SK-N-SH (cell line): Measurements from ENCODE around the gene FXR2. TPM values are rescaled to one million over a fixed set of nuclear protein-coding genes. Genes with fewer than 3 reads are reported as not detected.
A peak's percentile ranks its signal among the peaks of the same experiment; 100 is the strongest.

Source experiments
- CTCF ChIA-PET: fragments of 300-600, 350-600 bp; formaldehyde crosslinking; extraction: SDS; loops from one replicate; lab custom pipeline; 2021; lab: Yijun Ruan, JAX
- POLR2A ChIA-PET: fragments of 350-600 bp; sonication (Branson Sonifier 250); formaldehyde crosslinking; extraction: SDS; loops from one replicate; lab custom pipeline; 2020; ENCODE audit warnings: antibody characterized with exemption, inconsistent platforms; lab: Yijun Ruan, JAX
- DNase-seq: peaks from one replicate; pipeline ENCODE4 v3.0.0; 2012
- H2AFZ ChIP-seq: fragments of 200-600 bp; sonication (generic); 2 replicates; pipeline ENCODE4 v1.8.1; 2016; ENCODE audit warnings: antibody characterized with exemption, mild to moderate bottlenecking, low read depth
- H3F3A ChIP-seq: fragments of 200-600 bp; sonication (generic); replicated peaks from 2 replicates; pipeline ENCODE3; 2016; ENCODE audit warnings: antibody characterized with exemption, mild to moderate bottlenecking; ENCODE audit not compliant: insufficient read depth
- H3K27ac ChIP-seq, 2 experiments: fragments of 200-500 bp in 1 of 2; fragments of 200-600 bp in 1 of 2; sonication (Bioruptor generic) in 1 of 2; sonication (generic), shearing (Covaris generic) in 1 of 2; 2 replicates each; pipeline versions ENCODE4 v1.5.1 to v1.6.1; 2014 to 2016; ENCODE audit warnings: low read depth in 2 of 2, inconsistent platforms in 1 of 2, low read length in 1 of 2, mild to moderate bottlenecking in 1 of 2, mixed read lengths in 1 of 2
- H3K27me3 ChIP-seq: fragments of 200-600 bp; sonication (generic), shearing (Covaris generic); 2 replicates; pipeline ENCODE4 v1.6.1; 2016; ENCODE audit warnings: mixed run types; ENCODE audit not compliant: insufficient read depth
- H3K36me3 ChIP-seq, 2 experiments: fragments of 200-500 bp in 1 of 2; fragments of 200-600 bp in 1 of 2; sonication (Bioruptor generic) in 1 of 2; sonication (generic) in 1 of 2; replicated peaks in 1 of 2; 2 replicates each; pipeline versions ENCODE3 to v1.5.1; 2014 to 2016; ENCODE audit warnings: low read length in 1 of 2, mild to moderate bottlenecking in 1 of 2; ENCODE audit not compliant: insufficient read depth in 2 of 2, control insufficient read depth in 1 of 2
- H3K4me1 ChIP-seq, 2 experiments: fragments of 200-500 bp in 1 of 2; fragments of 200-600 bp in 1 of 2; sonication (Bioruptor generic) in 1 of 2; sonication (generic), shearing (Covaris generic) in 1 of 2; 2 replicates each; pipeline versions ENCODE4 v1.5.1 to v1.6.1; 2014 to 2016; ENCODE audit warnings: low read depth in 1 of 2, low read length in 1 of 2, mixed run types in 1 of 2; ENCODE audit not compliant: insufficient read depth in 2 of 2, control insufficient read depth in 1 of 2
- H3K4me2 ChIP-seq: fragments of 200-600 bp; sonication (generic), shearing (Covaris generic); 2 replicates; pipeline ENCODE4 v1.6.1; 2017; ENCODE audit warnings: mixed run types
- H3K4me3 ChIP-seq, 2 experiments: fragments of 200-500 bp in 1 of 2; fragments of 200-600 bp in 1 of 2; sonication (Bioruptor generic) in 1 of 2; sonication (generic), shearing (Covaris generic) in 1 of 2; 2 replicates each; pipeline versions ENCODE4 v1.5.1 to v1.8.1; 2014 to 2016; ENCODE audit warnings: low read depth in 2 of 2, inconsistent platforms in 1 of 2, low read length in 1 of 2, mild to moderate bottlenecking in 1 of 2, mixed read lengths in 1 of 2, moderate library complexity in 1 of 2
- H3K79me2 ChIP-seq: fragments of 200-600 bp; sonication (generic); 2 replicates; pipeline ENCODE4 v1.8.1; 2017; ENCODE audit warnings: mild to moderate bottlenecking; ENCODE audit not compliant: insufficient read depth
- H3K9ac ChIP-seq: fragments of 200-600 bp; sonication (generic); 2 replicates; pipeline ENCODE4 v1.6.1; 2017; ENCODE audit warnings: mixed run types
- H3K9me2 ChIP-seq: fragments of 200-600 bp; sonication (generic); 2 replicates; pipeline ENCODE4 v1.6.1; 2017; ENCODE audit warnings: mixed run types
- H3K9me3 ChIP-seq: fragments of 200-600 bp; sonication (generic); 2 replicates; pipeline ENCODE4 v1.6.1; 2017; ENCODE audit warnings: mixed run types, mild to moderate bottlenecking, moderate library complexity
- H4K20me1 ChIP-seq: fragments of 200-600 bp; sonication (generic); 2 replicates; pipeline ENCODE4 v1.6.1; 2017; ENCODE audit warnings: mild to moderate bottlenecking, mixed run types; ENCODE audit not compliant: insufficient read depth
- GABPA ChIP-seq: IDR thresholded peaks from 2 replicates; pipeline ENCODE4 v1.4.0; 2012; ENCODE audit warnings: low read depth, mild to moderate bottlenecking
- MAX ChIP-seq: IDR thresholded peaks from 2 replicates; pipeline ENCODE4 v1.4.0; 2012; ENCODE audit warnings: low read depth
- NFIC ChIP-seq: IDR thresholded peaks from 2 replicates; pipeline ENCODE4 v1.4.0; 2012; ENCODE audit warnings: borderline replicate concordance
- NRF1 ChIP-seq: IDR thresholded peaks from 2 replicates; pipeline ENCODE4 v1.6.1; 2012; ENCODE audit warnings: low read depth, mild to moderate bottlenecking, low read length
- POLR2AphosphoS5 ChIP-seq: IDR thresholded peaks from 2 replicates; pipeline ENCODE4 v1.6.1; 2012; ENCODE audit warnings: low read depth, low read length
- RAD21 ChIP-seq: IDR thresholded peaks from 2 replicates; pipeline ENCODE4 v1.6.1; 2012; ENCODE audit warnings: mild to moderate bottlenecking, low read length
- RCOR1 ChIP-seq: fragments of 150-350 bp; IDR thresholded peaks from 2 replicates; pipeline ENCODE4 v1.6.1; 2017; ENCODE audit warnings: antibody characterized with exemption, low read length
- SMC3 ChIP-seq: IDR thresholded peaks from 2 replicates; pipeline ENCODE4 v1.6.1; 2012; ENCODE audit warnings: low read depth, low read length, improper control_type of control experiment
- YY1 ChIP-seq: IDR thresholded peaks from 2 replicates; pipeline ENCODE4 v1.4.0; 2012; ENCODE audit warnings: low read depth, mild to moderate bottlenecking
- ZBTB33 ChIP-seq: IDR thresholded peaks from 2 replicates; pipeline ENCODE4 v1.4.0; 2012; ENCODE audit warnings: low read depth, borderline replicate concordance
- WGBS: methylation state at CpG from one replicate; pipeline ENCODE4 v1.1.6; 2017; ENCODE audit warnings: low lambda C conversion rate; 5-methylcytosine and 5-hydroxymethylcytosine counted together
- polyA plus RNA-seq, 3 experiments: library from polyadenylated mRNA; depleted of rRNA; stranded (reverse); fragments of >200 nt; gene quantifications; 2 replicates each; pipeline ENCODE4 v1.2.3, GENCODE V29; 2012
- TF ChIP-seq, protein P1 (sequence below): fragments of 150-350 bp; IDR thresholded peaks from 2 replicates; pipeline ENCODE4 v1.6.1; 2017; ENCODE audit warnings: antibody characterized with exemption, low read length, low read depth, borderline replicate concordance
- TF ChIP-seq, protein P2 (sequence below): IDR thresholded peaks from 2 replicates; pipeline ENCODE4; 2012
- TF ChIP-seq, protein P3 (sequence below): IDR thresholded peaks from 2 replicates; pipeline ENCODE4 v1.6.1; 2012; ENCODE audit warnings: mild to moderate bottlenecking, low read depth, low read length, moderate library complexity

Gene FXR2
- polyA plus RNA-seq, 1 of the 3 experiments (the other 2 are of a cell fraction) = 56.4 TPM

DNA sequence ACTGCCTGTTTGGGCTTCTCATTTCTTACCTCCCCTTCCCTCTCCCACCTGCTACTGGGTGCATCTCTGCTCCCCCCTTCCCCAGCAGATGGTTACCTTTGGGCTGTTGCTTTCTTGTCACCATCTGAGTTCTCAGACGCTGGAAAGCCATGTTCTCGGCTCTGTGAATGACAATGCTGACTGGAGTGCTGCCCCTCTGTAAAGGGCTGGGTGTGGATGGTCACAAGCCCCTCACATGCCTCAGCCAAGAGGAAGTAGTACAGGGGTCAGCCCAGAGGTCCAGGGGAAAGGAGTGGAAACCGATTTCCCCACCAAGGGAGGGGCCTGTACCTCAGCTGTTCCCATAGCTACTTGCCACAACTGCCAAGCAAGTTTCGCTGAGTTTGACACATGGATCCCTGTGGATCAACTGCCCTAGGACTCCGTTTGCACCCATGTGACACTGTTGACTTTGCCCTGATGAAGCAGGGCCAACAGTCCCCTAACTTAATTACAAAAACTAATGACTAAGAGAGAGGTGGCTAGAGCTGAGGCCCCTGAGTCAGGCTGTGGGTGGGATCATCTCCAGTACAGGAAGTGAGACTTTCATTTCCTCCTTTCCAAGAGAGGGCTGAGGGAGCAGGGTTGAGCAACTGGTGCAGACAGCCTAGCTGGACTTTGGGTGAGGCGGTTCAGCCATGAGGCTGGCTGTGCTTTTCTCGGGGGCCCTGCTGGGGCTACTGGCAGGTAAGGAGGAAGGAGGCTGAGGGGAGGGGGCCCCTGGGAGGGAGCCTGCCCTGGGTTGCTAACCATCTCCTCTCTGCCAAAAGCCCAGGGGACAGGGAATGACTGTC, 35.5 kb downstream of the FXR2 start, which contains the start of gene CD68 (continued):
- TF ChIP-seq YY1 (no peak), SMC3 (no peak), MAX (peak; percentile 73), GABPA (peak; percentile 66), ZBTB33 (peak; percentile 64)
- TF ChIP-seq, protein P1, sequence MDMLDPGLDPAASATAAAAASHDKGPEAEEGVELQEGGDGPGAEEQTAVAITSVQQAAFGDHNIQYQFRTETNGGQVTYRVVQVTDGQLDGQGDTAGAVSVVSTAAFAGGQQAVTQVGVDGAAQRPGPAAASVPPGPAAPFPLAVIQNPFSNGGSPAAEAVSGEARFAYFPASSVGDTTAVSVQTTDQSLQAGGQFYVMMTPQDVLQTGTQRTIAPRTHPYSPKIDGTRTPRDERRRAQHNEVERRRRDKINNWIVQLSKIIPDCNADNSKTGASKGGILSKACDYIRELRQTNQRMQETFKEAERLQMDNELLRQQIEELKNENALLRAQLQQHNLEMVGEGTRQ = no peak
- TF ChIP-seq, protein P2, sequence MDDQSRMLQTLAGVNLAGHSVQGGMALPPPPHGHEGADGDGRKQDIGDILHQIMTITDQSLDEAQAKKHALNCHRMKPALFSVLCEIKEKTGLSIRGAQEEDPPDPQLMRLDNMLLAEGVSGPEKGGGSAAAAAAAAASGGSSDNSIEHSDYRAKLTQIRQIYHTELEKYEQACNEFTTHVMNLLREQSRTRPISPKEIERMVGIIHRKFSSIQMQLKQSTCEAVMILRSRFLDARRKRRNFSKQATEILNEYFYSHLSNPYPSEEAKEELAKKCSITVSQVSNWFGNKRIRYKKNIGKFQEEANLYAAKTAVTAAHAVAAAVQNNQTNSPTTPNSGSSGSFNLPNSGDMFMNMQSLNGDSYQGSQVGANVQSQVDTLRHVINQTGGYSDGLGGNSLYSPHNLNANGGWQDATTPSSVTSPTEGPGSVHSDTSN = peak; percentile 66

- H3K36me3 ChIP-seq = peaks cover 53 to 59% of the 10 kb centered on the region in 2 experiments
- 84% methylated on average over 12 of the region's 17 CpGs for WGBS
- CTCF ChIA-PET = interaction anchor here (1.1 to 1.4 kb wide), 2 partner anchors 63 to 110 kb away, joined by 3 read pairs; no protein-coding TSS in a partner anchor
- TF ChIP-seq NRF1 (no peak), RCOR1 (no peak), NFIC (no peak), YY1 (no peak), POLR2AphosphoS5 (no peak), ZBTB33 (no peak), GABPA (no peak), RAD21 (no peak), MAX (no peak), SMC3 (no peak)
- TF ChIP-seq, protein P2 = no peak
- TF ChIP-seq, protein P3, sequence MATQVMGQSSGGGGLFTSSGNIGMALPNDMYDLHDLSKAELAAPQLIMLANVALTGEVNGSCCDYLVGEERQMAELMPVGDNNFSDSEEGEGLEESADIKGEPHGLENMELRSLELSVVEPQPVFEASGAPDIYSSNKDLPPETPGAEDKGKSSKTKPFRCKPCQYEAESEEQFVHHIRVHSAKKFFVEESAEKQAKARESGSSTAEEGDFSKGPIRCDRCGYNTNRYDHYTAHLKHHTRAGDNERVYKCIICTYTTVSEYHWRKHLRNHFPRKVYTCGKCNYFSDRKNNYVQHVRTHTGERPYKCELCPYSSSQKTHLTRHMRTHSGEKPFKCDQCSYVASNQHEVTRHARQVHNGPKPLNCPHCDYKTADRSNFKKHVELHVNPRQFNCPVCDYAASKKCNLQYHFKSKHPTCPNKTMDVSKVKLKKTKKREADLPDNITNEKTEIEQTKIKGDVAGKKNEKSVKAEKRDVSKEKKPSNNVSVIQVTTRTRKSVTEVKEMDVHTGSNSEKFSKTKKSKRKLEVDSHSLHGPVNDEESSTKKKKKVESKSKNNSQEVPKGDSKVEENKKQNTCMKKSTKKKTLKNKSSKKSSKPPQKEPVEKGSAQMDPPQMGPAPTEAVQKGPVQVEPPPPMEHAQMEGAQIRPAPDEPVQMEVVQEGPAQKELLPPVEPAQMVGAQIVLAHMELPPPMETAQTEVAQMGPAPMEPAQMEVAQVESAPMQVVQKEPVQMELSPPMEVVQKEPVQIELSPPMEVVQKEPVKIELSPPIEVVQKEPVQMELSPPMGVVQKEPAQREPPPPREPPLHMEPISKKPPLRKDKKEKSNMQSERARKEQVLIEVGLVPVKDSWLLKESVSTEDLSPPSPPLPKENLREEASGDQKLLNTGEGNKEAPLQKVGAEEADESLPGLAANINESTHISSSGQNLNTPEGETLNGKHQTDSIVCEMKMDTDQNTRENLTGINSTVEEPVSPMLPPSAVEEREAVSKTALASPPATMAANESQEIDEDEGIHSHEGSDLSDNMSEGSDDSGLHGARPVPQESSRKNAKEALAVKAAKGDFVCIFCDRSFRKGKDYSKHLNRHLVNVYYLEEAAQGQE = no peak
These were observed 37.1 kb downstream of the FXR2 start for GRCh38 chr17:7577327-7578199.

More at GRCh38 chr17:7577327-7578199, 37.1 kb downstream of the FXR2 start:
- Histone ChIP-seq H3K4me1 (peaks cover 28 to 33% of the 10 kb centered on the region in 2 experiments), H3K9me2 (no peaks in the 10 kb centered on the region), H3F3A (peaks cover 55% of the 10 kb centered on the region), H3K9me3 (no peaks in the 10 kb centered on the region), H3K9ac (no peak overlapping the region), H3K79me2 (peaks cover 78% of the 10 kb centered on the region), H4K20me1 (peaks cover 61% of the 10 kb centered on the region), H2AFZ (no peak overlapping the region), H3K27ac (peak overlapping the region in 1 of 2 experiments; percentile 92; a peak in 1 of 4 replicates), H3K4me2 (0 out of 2 replicates have a peak overlapping the region, but pooled peaks have one; percentile 12), H3K4me3 (no peak overlapping the region), H3K27me3 (no peaks in the 10 kb centered on the region)
- POLR2A ChIA-PET = no interaction called here
- no peak for DNase-seq
